Fibroblast of lung (primary cell): ENCODE measurements around the gene ITPRID1.

ENCODE experiments used
- CTCF ChIP-seq, 2 donors: IDR thresholded peaks in 1 of 2; conservative IDR thresholded peaks in 1 of 2; 1 replicate in 1 of 2; 2 replicates in 1 of 2; pipeline ENCODE4 v1.5.1; 2011 to 2012; ENCODE audit warnings: low read length in 2 of 2, control low read depth in 1 of 2, inconsistent platforms in 1 of 2, low read depth in 1 of 2, mild to moderate bottlenecking in 1 of 2
- EZH2 ChIP-seq: IDR thresholded peaks from 2 replicates; pipeline ENCODE4 v1.5.1; 2012; ENCODE audit warnings: low read length, control low read depth, mild to moderate bottlenecking; ENCODE audit errors: missing control alignments

- TF ChIP-seq CTCF (conservative IDR thresholded peaks at IDR 0.05 in 1 of 2, IDR thresholded peaks at IDR 0.05 in 1 of 2; ENCODE audit: low read depth in 1 of 2, low read length in 2 of 2), result no peak
- no peak for TF ChIP-seq EZH2
These were observed 55.6 kb downstream of the ITPRID1 start for GRCh38 chr7:31569528-31569927.
